CD14-positive monocyte (primary cell): ENCODE measurements around the gene DHCR7. TPM values are rescaled to one million over a fixed set of nuclear protein-coding genes. Genes with fewer than 3 reads are reported as not detected.

Source experiments
- DNase-seq, 3 donors: peaks; one replicate each; pipeline ENCODE4 v3.0.0-alpha.2; 2011 to 2022
- H2AFZ ChIP-seq: 2 replicates; pipeline ENCODE4 v1.6.0; 2012; ENCODE audit warnings: mild to moderate bottlenecking, low read depth, low read length, inconsistent platforms; ENCODE audit not compliant: insufficient read depth, poor library complexity, severe bottlenecking
- H3K27ac ChIP-seq, 2 donors: 1 replicate in 1 of 2; 2 replicates in 1 of 2; pipeline ENCODE4 v1.5.1; 2012 to 2013; ENCODE audit warnings: low read length in 2 of 2, control low read depth in 1 of 2, inconsistent platforms in 1 of 2, low read depth in 1 of 2, mild to moderate bottlenecking in 1 of 2
- H3K27me3 ChIP-seq, 2 donors: one replicate each; pipeline versions ENCODE4 v1.6.0 to v1.6.1; 2011 to 2013; ENCODE audit warnings: low read length in 2 of 2; ENCODE audit not compliant: control insufficient read depth in 2 of 2, insufficient read depth in 2 of 2
- H3K36me3 ChIP-seq, 2 donors: replicated peaks in 1 of 2; 1 replicate in 1 of 2; 2 replicates in 1 of 2; pipeline versions ENCODE4 v1.5.1 to v1.6.1; 2012 to 2013; ENCODE audit warnings: low read length in 2 of 2, control low read depth in 1 of 2, inconsistent platforms in 1 of 2, mild to moderate bottlenecking in 1 of 2; ENCODE audit not compliant: insufficient read depth in 2 of 2, control insufficient read depth in 1 of 2
- H3K4me1 ChIP-seq, 2 donors: 1 replicate in 1 of 2; 2 replicates in 1 of 2; pipeline versions ENCODE4 v1.5.1 to v1.6.1; 2012 to 2013; ENCODE audit warnings: low read length in 2 of 2, control low read depth in 1 of 2, inconsistent platforms in 1 of 2, mild to moderate bottlenecking in 1 of 2, moderate library complexity in 1 of 2; ENCODE audit not compliant: insufficient read depth in 2 of 2, control insufficient read depth in 1 of 2
- H3K4me2 ChIP-seq: replicated peaks from 2 replicates; pipeline ENCODE3; 2012; ENCODE audit warnings: low read length, moderate library complexity, mild to moderate bottlenecking; ENCODE audit not compliant: poor library complexity, severe bottlenecking; ENCODE audit errors: extremely low read depth
- H3K4me3 ChIP-seq, 3 experiments: fragments of 200-600 bp in 1 of 3; sonication (generic) in 1 of 3; replicated peaks in 1 of 3; 1 replicate in 2 of 3; 2 replicates in 1 of 3; pipeline ENCODE4 v1.5.1; 2011 to 2013; ENCODE audit warnings: low read length in 3 of 3, mild to moderate bottlenecking in 3 of 3, control low read depth in 2 of 3, low read depth in 2 of 3, inconsistent platforms in 1 of 3, moderate library complexity in 1 of 3
- H3K79me2 ChIP-seq: 2 replicates; pipeline ENCODE4 v1.6.0; 2012; ENCODE audit warnings: mild to moderate bottlenecking, control low read depth, inconsistent platforms, low read length, moderate library complexity; ENCODE audit not compliant: insufficient read depth
- H3K9ac ChIP-seq: 2 replicates; pipeline ENCODE4 v1.6.0; 2017; ENCODE audit warnings: low read length, mild to moderate bottlenecking; ENCODE audit not compliant: insufficient read depth, poor library complexity, severe bottlenecking
- H3K9me3 ChIP-seq, 2 donors: replicated peaks in 1 of 2; 1 replicate in 1 of 2; 2 replicates in 1 of 2; pipeline versions ENCODE4 v1.5.1 to v1.6.1; 2012 to 2013; ENCODE audit warnings: low read length in 2 of 2, control low read depth in 1 of 2; ENCODE audit not compliant: control insufficient read depth in 1 of 2, insufficient read depth in 1 of 2
- H4K20me1 ChIP-seq: 2 replicates; pipeline ENCODE4 v1.6.0; 2012; ENCODE audit warnings: mild to moderate bottlenecking, low read length, control low read depth, moderate library complexity; ENCODE audit not compliant: insufficient read depth
- H3K27ac Mint-ChIP-seq, 7 donors: one replicate each; pipeline ENCODE4 v1.8.0; 2020; ENCODE audit warnings: mild to moderate bottlenecking in 7 of 7, mixed read lengths in 7 of 7, moderate library complexity in 6 of 7, inconsistent platforms in 2 of 7
- H3K27me3 Mint-ChIP-seq, 3 donors: one replicate each; pipeline ENCODE4 v1.8.0; 2021 to 2022; ENCODE audit warnings: low read depth in 3 of 3, mild to moderate bottlenecking in 3 of 3, mixed read lengths in 3 of 3, moderate library complexity in 3 of 3, inconsistent platforms in 1 of 3
- H3K36me3 Mint-ChIP-seq, 2 donors: one replicate each; pipeline ENCODE4 v1.8.0; 2020; ENCODE audit warnings: mixed read lengths in 2 of 2, inconsistent platforms in 1 of 2, mild to moderate bottlenecking in 1 of 2
- H3K4me1 Mint-ChIP-seq: one replicate; pipeline ENCODE4 v1.8.0; 2020; ENCODE audit warnings: mild to moderate bottlenecking, mixed read lengths
- H3K4me3 Mint-ChIP-seq, 2 donors: one replicate each; pipeline ENCODE4 v1.8.0; 2020; ENCODE audit warnings: mild to moderate bottlenecking in 2 of 2, mixed read lengths in 2 of 2, moderate library complexity in 1 of 2
- H3K9me3 Mint-ChIP-seq, 7 donors: one replicate each; pipeline ENCODE4 v1.8.0; 2020 to 2022; ENCODE audit warnings: mixed read lengths in 7 of 7, mild to moderate bottlenecking in 6 of 7, moderate library complexity in 6 of 7, inconsistent platforms in 2 of 7
- CTCF ChIP-seq: fragments of 200-600 bp; IDR thresholded peaks from one replicate; pipeline ENCODE4 v1.8.0; 2022; ENCODE audit warnings: antibody characterized with exemption, mild to moderate bottlenecking
- WGBS: methylation state at CpG from one replicate; pipeline ENCODE4 v1.1.5; 2013; ENCODE audit warnings: missing lambda C conversion rate; ENCODE audit not compliant: insufficient coverage; 5-methylcytosine and 5-hydroxymethylcytosine counted together
- intact Hi-C, 2 donors: fragments of 100-400 bp; cut with micrococcal nuclease; formaldehyde crosslinking; loops; one replicate each; pipeline versions ENCODE4 v1.15.0 to v1.15.1; 2023
- polyA plus RNA-seq, 3 donors: library from polyadenylated mRNA; depleted of rRNA in 1 of 3; unstranded in 2 of 3; stranded (reverse) in 1 of 3; fragments of 300-500 nt in 2 of 3; fragments of >200 nt in 1 of 3; fragmentation: Illumina TruSeq in 2 of 3; gene quantifications; 1 replicate in 2 of 3; 2 replicates in 1 of 3; pipeline ENCODE4 v1.2.3, GENCODE V29; 2012 to 2021

The DHCR7 gene
- polyA plus RNA-seq, 3 donors, result 2.2 to 3.9 (median 2.2) TPM

GRCh38 chr11:71482216-71482615, 34.0 kb upstream of the DHCR7 start:
- no peak overlapping the region for H3K4me3 ChIP-seq
- H4K20me1 ChIP-seq, result no peaks in the 10 kb centered on the region
- Mint-ChIP-seq H3K27ac (no peak overlapping the region), H3K36me3 (peaks cover 94 to 98% of the 10 kb centered on the region in 2 donors), H3K9me3 (no peaks in the 10 kb centered on the region), H3K4me3 (no peak overlapping the region), H3K27me3 (no peaks in the 10 kb centered on the region), H3K4me1 (no peaks in the 10 kb centered on the region)
- H3K79me2 ChIP-seq, result no peaks in the 10 kb centered on the region
- no peak overlapping the region for H3K27ac ChIP-seq
- H3K27me3 ChIP-seq, result no peaks in the 10 kb centered on the region
- no peak for DNase-seq
- no peak for TF ChIP-seq CTCF
- peaks cover 98 to 100% of the 10 kb centered on the region in 2 donors for H3K36me3 ChIP-seq
- no peaks in the 10 kb centered on the region for H3K9me3 ChIP-seq
- no peak overlapping the region for H3K9ac ChIP-seq
- intact Hi-C loops, result no loop called here
- H3K4me1 ChIP-seq, result no peaks in the 10 kb centered on the region
- 100% methylated on average over 9 of the region's 18 CpGs for WGBS
- no peak overlapping the region for H3K4me2 ChIP-seq
- no peak overlapping the region for H2AFZ ChIP-seq

- Mint-ChIP-seq H3K4me1 (no peaks in the 10 kb centered on the region), H3K9me3 (peaks cover 0 to 1% (median 0%) of the 10 kb centered on the region in 7 donors), H3K27me3 (no peaks in the 10 kb centered on the region), H3K36me3 (peaks cover 94 to 98% of the 10 kb centered on the region in 2 donors), H3K27ac (no peak overlapping the region), H3K4me3 (no peak overlapping the region)
- no peak overlapping the region for H3K4me3 ChIP-seq
- no peaks in the 10 kb centered on the region for H3K4me1 ChIP-seq
- H3K27me3 ChIP-seq, result no peaks in the 10 kb centered on the region
- H4K20me1 ChIP-seq, result peaks cover under 1% of the 10 kb centered on the region
- peaks cover 100% of the 10 kb centered on the region in 2 donors for H3K36me3 ChIP-seq
- no peak overlapping the region for H3K27ac ChIP-seq
- H3K9ac ChIP-seq, result no peak overlapping the region
- H3K9me3 ChIP-seq, result no peaks in the 10 kb centered on the region
- H3K79me2 ChIP-seq, result no peaks in the 10 kb centered on the region
- 96% methylated on average over 20 of the region's 24 CpGs for WGBS
- no peak overlapping the region for H2AFZ ChIP-seq
- no peak for DNase-seq
- intact Hi-C loops, result no loop called here
- no peak for TF ChIP-seq CTCF
- H3K4me2 ChIP-seq, result no peak overlapping the region
Measured at GRCh38 chr11:71481101-71481960, 33.1 kb upstream of the DHCR7 start.
